Stimulated activated CD8-positive, alpha-beta memory T cell treated with anti-CD3 and anti-CD28 coated beads, Interleukin-7, amount 100 ng/mL, for 24 hours (primary cell): ENCODE measurements around the gene CRYAB.

Experiments used
- DNase-seq: peaks from one replicate; pipeline ENCODE4 v3.0.0-alpha.2; 2020; ENCODE audit warnings: low read depth

The CRYAB gene, protein sequence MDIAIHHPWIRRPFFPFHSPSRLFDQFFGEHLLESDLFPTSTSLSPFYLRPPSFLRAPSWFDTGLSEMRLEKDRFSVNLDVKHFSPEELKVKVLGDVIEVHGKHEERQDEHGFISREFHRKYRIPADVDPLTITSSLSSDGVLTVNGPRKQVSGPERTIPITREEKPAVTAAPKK

DNA sequence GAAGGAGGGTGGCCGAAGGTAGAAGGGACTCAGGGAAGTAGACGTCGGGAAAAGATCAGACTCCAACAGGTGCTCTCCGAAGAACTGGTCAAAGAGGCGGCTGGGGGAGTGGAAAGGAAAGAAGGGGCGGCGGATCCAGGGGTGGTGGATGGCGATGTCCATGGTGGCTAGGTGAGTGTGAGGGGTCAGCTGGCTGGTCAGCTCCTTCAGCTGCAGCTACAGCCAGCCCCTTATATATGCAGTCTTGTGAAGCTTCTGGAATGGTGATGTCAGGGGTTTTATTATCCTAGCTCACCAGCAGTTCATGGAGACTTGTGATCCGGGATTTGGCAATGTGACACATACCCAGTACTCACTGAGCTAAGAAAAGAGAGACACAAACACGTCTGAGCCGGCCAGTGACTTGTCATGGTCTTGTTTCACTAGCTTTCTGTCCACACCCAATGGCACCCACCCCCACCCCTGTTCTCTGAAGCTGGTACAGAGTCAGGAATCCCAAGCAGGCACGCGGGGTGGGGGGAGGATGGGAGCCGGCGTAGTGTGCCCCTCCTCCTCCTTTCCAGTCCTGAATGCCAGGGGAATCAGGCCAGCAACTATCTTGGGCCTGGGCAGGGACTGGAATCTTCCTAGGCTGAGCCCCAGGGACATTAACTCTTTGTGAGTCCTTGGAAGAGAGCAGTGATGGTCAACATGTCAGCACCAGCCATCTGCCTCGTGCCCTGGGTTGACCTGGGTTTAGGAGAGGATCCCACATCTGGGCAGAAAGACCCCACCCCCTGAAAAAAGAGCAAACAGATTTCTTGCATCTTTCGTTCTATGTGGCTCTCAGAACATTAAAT lies at the start of gene CRYAB:
CRYAB (minus strand) TSS at position 208 of the 839 bp plus-strand sequence; CDS start at position 162, 46 bp downstream.
- no peak for DNase-seq

DNA sequence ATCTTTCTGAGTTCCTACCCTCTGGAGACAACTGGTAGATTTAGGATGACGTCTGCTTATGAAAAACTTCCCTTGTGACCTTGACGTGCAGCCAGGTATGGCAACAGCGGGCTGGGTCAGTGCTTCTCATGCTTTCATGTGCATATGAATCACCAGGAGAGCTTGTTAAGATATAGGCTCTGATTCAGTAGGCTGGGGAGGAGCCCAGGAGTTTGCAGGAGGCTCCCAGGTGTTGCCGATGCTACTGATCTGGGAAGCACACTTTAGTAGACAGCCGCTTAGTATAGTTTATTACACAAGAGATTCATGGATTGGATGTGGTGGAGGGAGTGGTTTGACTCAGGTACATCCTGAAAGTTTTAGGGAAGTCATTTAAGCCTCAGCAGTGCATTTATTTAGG lies 49.3 kb upstream of the CRYAB start:
- DNase-seq: no peak

DNA sequence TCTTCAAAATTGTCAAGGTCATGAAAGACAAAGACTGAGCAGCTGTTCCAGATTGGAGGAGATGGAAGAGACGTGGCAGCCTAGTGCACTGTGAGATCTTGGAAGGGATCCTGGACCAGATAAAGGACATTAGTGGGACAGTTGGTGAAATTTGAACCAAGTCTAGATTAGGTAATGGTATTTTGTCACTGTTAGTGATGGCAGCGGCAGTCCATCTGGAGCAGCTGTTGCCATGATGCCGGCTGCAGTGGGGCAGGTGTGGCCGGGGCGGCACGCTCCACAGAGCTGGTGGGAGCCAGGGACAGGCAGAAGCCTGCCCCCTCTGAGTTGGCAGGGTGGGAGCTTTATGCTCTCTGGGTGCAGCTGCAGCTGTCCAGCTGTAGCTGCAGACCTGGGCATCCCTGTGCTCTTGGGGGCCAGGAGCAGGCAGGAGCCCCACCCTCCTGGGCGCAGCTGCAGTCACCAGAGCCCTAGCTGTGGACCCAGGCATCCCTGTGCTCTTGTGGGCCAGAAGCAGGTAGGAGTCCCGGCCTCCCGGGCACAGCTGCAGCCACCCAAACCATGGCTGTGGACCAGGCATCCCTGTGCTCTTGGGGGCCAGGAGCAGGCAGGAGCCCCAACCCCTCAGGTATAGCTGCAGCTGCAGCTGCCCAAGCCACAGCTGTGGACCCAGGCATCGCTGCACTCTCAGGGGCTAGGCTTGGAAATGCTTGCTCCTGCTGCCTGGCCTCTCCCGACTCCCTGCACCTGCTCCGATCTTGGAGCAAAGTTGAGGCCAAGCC lies 46.3 kb upstream of the CRYAB start:
- DNase-seq: no peak

DNA sequence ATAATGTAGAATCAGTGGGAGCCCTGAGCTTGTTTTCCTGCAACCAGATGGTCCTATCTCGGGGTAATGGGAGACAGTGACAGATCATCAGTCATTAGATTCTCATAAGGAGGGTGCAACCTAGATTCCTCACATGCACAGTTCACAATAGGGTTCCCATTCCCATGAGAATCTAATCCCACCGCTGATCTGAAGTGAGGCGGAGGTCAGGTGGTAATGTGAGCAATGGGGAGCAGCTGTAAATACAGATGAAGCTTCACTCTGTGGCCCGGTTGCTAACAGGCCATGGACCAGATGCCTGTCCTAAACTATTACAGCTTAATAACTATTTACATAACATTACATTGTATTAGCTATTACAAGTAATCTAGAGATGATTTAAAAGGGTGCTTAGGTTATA lies 42.6 kb upstream of the CRYAB start:
- DNase-seq: no peak

DNA sequence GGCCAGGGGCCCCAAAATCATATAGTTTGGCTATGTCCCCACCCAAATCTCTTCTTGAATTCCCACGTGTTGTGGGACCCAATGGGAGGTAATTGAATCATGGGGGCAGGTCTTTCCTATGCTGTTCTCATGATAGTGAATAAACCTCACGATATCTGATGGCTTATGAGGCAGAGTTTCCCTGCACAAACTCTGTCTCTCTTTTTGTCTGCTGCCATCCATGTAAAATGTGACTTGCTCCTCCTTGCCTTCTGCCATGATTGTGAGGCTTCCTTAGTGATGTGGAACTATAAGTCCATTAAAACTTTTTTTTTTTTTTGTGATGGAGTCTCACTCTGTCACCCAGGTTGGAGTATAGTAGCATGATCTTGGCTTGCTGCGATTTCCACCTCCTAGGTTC lies 40.0 kb upstream of the CRYAB start:
- no peak for DNase-seq

DNA sequence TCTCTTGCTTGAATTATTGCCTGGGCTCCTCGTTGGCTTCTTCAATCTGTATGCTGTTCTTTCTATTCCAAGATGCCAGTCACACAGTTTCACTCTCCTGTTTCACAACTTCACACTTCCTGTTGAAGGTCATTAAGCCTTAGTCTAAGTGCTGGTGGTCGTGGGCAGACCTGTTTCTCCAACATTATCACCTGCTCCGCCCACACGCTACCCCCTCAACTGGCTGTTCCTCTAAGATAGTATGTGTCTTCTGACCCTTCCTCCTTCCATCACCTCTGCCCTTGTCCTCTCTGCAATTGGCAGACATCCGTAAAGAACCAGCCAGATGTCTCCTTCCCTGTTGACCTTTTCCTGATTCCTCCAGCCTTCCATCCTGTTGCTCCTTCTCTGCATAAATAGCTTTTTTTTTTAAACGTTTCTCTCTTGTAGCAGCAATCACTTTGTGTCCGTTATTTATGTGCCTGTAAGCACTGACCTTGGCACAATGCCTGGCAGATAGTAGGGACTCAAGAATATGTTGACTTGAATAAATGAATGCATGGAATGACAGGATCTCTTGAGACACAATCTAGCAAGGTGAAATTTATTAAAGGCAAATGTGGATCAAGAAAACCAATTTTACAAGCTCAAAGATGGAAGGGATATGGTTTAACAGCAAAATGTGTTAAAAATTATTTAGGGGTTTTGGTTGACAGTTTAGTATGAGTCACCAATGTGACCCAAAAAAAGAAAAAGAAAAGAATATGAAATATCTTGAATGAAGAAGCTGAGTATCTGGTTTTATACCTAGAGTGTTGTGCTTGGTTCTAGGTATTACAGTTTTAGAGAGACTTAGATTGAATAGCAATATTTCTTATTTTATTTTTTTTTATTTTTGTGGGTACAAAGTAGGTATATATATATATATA lies 38.2 kb upstream of the CRYAB start:
- DNase-seq: no peak

DNA sequence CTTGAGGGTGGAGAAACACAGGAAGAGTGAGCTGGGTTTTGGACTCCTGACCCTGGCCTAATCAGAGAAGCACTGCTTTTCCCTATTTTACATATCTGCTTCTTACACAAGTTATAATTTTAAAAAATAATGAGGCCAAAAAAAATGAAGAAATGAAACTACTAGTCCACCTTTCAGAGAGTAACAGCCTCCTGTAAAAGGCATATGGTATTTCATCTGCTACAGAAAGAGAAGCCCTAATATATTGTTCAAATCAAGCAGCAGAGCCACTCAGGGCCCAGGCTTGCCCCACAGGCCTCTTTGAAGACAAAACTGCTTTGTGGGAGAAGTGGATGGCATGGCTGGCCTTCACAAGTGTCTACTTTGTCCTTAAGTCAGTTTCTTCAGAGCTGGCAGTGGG lies 35.6 kb upstream of the CRYAB start:
- no peak for DNase-seq

DNA sequence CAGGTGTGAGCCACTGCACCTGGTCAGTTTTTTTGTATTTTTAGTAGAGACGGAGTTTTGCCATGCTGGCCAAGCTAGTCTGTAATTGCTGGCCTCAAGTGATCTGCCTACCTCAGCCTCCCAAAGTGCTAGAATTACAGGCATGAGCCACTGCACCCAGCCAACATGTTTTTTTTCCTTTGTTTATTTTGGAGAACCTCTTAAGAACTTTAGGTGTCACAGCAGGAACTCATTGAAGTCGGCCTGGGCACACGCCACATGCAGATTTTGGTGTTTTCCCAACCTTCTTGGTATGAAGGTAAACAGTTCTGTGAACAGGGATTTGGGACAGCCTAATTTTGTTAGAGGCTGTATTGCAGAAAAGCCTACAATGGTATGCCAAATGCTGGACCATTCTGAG lies 34.9 kb upstream of the CRYAB start:
- no peak for DNase-seq

DNA sequence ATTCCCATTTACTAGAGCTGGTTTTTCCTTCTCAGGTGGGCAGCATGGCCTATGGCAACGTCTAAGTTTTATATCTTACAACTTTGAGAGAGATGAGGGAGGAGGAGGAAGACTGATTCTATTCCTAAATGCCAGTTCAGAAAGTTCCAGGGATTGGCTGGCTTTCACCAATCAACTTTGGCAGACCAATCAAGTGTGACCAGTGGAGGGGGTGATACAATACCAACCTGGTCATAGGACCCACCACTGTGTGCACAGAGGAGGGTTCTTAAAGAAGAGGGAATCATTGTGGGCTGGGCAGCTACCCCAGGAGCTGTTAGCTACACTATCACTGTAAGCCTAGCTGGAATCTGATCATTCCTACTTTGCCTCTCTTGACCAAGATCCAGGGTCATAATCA lies 33.6 kb upstream of the CRYAB start:
- no peak for DNase-seq

DNA sequence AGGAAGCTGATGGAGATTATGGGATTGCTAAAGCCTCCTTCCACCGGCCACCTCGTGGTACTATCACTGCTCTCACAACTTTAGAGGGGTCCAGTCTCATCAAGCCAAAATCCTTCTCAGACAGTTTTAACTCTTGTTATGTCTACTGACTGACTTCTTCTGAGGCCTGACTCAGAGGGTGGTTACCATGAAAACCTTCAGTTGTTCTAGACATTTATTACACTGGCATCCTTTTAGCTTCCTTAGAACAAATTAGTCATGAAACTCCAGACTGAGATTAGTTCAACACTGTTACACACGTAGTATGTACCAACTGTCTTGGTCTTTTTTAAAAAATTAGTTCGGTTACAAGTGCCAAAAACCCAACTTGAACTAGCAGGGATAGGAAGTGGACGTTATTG lies 33.1 kb upstream of the CRYAB start:
- no peak for DNase-seq

DNA sequence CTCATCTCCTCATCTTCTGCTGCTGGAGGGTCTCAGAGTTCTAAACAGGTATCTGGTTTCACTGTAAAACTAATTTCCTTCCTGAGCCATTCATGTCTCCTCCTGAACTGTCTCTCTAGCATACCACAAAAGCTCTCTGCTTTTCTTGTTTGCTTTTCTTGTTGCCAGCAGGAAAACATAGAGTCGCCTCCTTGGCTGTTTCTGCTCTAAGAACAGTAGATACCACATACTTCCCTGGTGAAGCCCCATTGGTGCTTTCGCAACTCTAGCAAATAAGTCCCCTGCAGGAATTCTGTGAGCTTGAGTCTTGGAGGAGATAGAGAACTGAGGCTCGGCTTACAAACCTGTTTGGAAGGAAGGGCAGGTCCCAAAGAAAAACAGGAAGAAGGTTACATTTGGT lies 32.6 kb upstream of the CRYAB start:
- no peak for DNase-seq

DNA sequence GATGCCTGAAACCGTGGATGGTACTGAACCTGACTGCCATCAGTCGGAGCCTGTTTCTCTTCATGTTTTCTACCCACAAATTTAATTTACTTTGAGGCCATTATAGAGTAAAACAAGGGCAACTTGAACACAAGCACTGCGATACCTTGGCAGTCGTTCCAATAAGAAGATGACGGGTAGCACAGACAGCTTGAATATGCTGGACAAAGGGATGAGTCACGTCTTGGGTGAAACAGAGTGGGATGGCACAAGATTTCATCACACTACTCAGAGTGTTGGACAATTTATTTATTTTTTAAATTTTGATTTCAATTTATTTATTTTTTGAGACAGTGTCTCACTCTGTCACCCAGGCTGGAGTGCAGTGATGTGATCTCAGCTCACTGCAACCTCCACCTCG lies 31.3 kb upstream of the CRYAB start:
- DNase-seq: no peak

DNA sequence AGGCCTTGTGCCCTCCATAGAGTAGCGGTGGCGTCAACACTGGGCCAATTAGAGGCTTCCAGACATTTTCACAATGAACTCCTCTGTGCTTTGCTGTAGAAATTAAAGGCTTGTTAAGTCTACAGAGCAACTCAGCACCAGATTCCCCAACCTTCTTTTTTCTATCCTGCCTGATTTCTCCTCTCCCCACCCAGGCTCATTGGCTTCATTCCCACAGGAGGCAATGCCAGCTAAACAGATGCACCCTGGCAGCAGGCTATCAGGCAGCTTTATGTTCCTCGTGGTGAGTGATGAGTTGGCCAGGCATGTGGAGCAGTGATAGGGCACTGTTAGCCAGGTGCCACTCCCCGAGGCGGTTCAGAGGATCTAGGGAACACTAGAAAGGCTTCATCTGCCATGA lies 30.4 kb upstream of the CRYAB start:
- no peak for DNase-seq

DNA sequence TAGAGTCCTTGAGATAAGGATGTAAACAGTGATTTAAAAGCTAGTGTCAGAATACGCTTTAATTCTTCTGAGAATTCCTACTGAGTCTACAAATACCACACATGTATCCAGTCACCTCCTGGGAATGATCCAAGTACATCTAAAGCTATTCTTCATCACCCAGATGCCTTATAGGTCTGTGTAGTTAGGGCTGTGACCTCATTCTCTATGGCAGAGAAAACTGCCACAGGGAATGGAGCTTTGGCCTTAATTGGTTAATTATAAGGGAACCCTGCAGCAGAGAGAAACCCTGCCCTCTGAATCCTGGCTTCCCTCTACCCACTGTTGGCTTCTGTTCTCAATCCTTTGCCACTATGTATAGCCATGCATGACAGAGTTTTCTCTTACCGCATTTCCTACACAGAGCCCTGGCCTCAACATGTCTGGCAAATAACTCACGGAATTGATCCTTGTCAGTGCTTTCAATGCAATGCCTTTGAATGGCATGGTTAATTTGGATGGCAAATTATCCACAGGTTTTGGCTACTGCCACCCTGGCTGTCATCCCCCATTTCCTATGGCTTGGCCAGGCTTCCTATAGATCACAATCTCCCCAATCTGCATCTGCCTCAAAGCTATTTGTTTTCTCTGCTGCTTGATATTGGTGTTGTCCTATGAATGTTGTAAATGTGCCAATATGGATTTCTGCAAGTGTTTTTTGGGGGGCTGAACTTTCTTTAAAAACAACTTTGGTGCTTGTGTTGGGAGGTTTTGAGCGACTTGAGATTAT lies 28.4 kb upstream of the CRYAB start:
- no peak for DNase-seq

DNA sequence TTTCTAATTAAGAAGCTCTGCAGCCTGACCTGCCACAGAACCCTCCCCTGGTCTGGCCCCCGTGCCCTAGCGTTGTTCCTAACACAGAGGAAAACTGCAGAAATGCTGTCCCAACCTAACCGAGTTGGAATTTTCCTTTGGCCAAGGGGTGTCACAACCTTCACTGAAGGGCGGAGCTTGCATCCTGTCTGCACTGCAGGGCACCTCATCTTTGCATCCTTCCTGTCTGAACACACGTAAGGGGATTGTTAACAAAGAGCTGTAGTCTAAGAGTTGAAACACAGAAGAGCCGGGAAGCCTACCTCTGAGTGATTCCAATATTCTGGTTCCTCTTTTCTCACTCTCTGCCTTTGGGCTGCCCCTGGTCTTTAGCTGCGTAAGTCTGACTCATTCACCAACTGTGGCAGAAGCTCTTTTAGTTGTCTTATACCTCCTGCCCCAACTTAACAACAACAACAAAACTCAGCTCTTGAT lies 27.2 kb upstream of the CRYAB start:
- DNase-seq: no peak

DNA sequence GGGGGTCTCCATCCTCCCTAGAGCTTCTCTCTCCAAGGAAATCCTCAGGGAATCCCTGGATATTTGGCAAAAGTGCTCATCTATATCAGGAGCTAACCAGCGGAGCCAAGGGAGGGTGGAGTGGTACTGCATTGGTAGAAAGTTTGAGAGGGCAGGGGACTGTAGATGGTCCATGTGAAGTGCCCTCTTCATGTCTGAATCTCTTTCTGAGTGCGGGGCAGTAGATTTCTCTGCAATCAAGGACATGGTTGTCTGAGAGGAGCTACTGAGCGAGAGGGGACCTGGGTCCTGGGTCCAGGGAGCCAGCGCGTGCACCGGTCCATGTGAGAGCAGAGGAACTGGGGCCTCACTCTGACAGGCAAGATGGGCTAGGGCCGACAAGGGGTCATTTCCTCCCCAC lies 26.3 kb upstream of the CRYAB start:
- no peak for DNase-seq

DNA sequence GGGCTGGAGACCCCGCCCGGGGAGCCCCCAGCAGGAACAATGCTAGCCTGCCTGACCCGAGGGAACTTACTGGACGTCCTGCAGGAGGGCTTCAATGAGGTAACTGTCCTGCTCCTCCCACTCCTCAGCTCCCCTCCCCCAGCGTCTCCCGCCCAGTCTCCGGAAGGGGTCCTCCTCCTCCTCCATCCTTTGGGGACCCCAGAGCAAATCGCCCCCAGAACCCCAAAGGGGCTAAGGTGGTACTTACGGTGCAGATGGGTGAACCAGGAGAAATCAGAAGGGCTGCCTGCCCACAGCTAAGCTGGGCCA lies 25.8 kb upstream of the CRYAB start:
- no peak for DNase-seq

DNA sequence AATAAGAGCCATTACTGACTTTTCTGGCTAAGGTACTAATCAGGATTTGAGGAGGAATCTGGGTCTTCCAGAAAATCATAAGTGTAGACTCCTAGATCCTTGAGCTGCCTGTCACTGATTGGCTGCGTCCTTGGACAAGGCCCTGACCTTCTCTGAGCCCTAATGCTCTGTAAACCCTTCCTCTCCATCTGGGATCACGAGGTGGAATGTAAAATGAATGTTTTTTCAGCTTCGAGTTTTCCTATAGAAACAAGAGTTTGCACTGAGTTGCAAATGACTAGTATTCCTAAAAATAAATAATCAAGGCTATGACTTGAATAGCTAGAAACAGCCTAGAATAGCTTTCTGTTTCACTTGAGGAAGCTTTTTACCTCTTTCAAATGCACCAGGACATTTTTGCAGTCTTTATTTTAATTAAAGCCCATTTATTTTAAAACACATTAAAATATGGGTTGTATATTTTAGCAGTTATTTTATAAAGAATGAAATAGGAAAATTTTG lies 24.5 kb upstream of the CRYAB start:
- no peak for DNase-seq

DNA sequence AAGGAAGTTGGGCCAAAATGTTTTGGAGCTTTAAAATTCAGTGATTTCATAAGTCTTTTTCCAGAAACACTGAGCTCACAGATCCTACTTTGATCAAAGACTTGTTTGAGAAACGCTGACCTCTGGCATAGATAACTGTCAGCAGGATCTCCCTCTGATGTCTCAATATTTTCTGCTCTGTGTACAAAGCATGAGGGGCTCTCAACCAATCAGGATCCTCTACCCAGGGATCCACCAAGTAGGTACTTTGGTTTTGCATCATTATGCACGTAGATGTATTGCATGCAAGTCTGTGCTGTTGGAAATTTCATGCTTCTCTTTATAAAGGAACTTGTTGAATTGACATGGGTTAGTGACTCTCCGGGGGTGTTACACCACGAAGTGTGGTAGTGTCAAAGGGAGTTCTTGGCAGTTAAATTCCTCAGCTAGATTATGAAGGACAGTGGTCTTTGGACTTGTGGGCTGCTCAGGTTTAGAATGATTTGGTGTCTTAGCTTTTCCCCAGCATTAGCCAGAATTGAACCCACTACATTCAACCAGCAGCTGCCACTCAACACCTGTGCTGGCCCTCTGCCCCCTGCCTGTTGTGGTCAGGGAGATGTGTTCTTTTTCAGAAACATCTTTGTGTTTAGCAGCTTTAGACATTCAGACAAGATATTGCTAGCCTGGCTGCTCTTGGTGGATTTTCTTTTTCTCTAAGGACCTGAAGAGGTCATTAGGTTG lies 23.9 kb upstream of the CRYAB start:
- DNase-seq: no peak

DNA sequence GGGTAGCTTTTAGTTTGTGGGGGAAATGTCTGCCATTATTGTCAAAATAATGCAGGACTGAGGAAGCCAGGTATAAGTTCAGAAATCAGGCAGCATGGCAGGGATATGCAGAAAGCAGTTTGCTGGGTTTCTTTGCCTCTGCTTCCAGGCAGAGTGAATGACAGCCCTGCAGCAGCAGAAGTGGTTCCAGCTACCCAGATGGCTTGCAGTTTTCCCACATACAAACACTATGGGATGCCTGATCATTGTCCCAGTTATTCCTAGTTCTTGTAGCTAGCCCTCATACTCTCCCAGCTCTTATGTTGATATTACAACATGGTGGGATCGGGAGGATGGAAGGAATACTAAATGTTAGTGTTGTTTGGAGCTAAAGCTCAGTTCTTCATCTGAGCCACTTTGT lies 22.7 kb upstream of the CRYAB start:
- no peak for DNase-seq

DNA sequence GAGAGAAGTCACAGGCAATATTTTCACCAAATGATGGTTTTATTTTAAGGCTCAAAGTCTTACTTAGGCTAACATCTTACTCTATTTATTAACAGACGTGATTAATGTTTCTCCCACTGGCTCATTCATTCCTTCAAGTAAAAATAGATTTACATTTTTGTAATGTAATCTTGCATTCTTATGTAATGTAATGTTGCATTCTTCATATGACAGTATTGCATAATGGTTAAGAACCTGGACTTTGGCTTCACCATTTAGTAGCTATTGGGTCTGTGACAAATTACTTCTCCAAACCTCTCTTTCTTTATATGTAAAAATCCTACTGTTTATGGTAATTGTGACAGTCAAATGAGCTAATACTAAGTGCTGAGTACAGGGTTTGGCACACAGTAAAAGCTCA lies 22.3 kb upstream of the CRYAB start:
- no peak for DNase-seq
